NCI-H2107 treated with DMSO at 0.1 percent for 48 hours (cell line): ENCODE results near the gene NDE1.
"Not testable (repeated sequence)": the region's sequence is repeated elsewhere in the genome, so short reads cannot be mapped to it uniquely, and the experiment has no call there.

ENCODE experiments used
- DNase-seq: peaks from one replicate; lab custom pipeline; 2025; ENCODE audit not compliant: unreplicated experiment; lab: John Stamatoyannopoulos, UW

Gene NDE1

DNA sequence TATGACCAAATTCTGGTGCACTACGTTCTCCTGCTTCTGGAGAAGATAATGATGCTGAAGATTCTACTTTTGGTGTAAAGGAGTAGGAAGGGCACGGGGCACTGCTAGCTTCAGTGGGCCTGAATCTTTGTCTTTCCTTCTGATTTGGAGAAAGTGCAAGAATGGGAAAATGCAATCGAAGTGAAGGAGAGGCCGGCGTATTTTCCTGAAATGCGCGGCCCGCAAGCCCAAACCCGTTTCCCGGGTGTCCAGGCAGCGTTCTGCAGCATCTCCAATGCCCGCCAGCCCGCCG, 372 bp upstream of the NDE1 start:
- DNase-seq, result no peak

- DNase-seq, result no peak
Measured at GRCh38 chr16:15650698-15651171, 690 bp downstream of the NDE1 start.

GRCh38 chr16:15652293-15653001, 2.4 kb downstream of the NDE1 start:
- no peak for DNase-seq

DNA sequence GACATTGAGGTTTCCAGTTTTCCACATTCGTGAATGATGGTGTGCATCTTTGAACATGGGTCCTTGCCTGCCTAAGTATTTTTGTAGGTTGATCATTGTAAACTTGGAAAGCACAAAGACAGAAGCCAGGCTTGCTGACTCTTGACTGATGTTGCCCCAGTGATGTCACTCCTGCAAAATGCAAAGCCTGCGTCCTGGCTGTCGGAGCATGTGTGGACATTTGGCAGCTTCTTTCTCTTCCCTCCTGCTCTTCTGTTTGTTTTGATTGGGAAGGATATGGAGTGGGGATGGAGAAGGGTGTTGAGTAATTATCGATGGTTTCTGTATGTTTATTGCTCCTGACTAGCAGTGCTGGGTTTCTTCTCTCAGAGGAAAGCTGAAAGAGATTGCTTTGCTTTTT, 3.2 kb downstream of the NDE1 start:
- no peak for DNase-seq

GRCh38 chr16:15654591-15654990, 4.5 kb downstream of the NDE1 start:
- DNase-seq, result no peak

DNA sequence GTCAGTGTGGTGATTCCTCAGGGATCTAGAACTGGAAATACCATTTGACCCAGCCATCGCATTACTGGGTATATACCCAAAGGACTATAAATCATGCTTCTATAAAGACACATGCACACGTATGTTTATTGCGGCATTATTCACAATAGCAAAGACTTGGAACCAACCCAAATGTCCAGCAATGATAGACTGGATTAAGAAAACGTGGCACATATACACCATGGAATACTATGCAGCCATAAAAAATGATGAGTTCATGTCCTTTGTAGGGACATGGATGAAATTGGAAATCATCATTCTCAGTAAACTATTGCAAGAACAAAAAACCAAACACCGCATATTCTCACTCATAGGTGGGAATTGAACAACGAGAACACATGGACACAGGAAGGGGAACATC, 5.5 kb downstream of the NDE1 start:
- DNase-seq, result not testable (repeated sequence)

DNA sequence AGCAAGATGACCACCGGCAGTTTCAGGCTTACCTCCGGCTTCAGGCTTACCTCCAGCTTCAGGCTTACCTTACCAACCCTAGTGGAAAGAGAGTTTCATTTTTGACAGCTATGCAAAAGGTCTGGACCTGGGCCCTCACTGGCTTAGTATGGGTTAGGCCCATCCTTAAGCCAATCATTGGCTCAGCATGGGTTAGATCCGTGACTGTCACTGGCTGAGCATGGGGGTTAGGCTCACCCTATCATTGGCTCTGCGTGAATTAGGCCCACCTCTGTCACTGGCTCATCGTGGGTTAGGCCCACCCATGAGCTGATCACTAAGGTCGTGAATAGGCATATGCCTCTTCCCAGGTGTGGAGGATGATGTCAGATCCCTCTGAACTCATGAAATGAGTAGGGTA, 8.1 kb downstream of the NDE1 start:
- DNase-seq, result no peak

GRCh38 chr16:15658556-15658955, 8.5 kb downstream of the NDE1 start:
- no peak for DNase-seq

DNA sequence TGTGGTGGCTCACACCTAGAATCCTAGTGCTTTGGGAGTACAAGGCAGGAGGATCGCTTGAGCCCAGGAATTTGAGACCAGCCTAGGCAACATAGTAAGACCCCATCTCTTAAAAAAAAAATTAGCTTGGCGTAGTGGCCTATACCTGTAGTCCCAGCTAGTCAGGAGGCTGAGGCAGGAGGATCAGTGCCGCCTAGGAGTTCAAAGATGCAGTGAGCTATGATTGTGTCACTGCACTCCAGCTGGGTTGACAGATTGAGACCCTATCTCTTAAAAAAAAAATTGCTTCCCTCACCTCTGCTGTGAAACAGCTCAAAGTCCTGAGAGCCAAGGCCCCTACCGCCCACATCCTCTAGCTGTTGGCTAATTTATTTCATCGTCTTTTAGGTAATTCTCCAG, 10.2 kb downstream of the NDE1 start:
- DNase-seq, result no peak

DNA sequence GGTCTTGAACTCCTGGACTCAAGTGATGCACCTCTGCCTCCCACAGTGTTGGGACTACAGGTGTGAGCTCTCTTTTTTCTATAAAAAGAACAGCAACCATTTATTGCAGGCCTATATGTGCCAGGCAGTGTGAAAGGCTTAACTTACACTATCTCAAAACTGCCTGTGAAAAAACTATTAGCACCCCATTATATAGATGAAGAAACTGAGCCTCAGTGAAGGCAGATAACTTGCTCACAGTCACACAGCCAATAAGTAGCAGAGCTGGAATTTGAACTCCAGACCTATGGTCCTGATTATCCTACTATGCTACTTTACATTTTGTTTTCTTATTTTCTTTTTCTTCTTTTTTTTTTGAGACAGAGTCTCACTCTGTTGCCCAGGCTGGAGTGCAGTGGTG, 15.1 kb downstream of the NDE1 start:
- no peak for DNase-seq

- DNase-seq, result no peak
Measured at GRCh38 chr16:15667091-15667742, 17.2 kb downstream of the NDE1 start.

DNA sequence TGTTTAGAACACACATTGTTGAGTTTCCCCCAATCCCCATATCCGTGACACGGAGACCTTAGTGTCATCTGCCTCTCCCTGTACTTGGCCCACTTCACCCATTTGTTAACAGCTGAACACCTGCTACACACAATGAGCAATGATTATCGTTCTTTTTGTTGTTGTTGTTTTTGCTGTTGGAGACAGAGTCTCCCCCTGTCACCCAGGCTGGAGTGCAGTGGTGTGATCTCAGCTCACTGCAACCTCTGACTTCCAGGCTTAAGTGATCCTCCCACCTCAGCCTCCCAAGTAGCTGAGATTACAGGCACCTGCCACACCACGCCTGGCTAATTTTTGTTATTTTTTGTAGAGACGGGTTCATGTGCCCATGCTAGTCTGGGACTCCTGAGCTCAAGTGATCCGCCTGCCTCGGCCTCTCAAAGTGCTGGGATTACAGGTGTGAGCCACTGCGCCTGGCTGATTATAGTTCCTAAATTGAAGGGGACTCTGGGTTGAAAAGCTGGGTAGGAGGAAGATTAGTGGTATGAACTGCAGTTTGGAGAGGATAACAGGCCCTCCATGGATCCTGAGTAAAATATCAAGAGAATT, 21.6 kb downstream of the NDE1 start:
- peak; percentile 36 for DNase-seq

DNA sequence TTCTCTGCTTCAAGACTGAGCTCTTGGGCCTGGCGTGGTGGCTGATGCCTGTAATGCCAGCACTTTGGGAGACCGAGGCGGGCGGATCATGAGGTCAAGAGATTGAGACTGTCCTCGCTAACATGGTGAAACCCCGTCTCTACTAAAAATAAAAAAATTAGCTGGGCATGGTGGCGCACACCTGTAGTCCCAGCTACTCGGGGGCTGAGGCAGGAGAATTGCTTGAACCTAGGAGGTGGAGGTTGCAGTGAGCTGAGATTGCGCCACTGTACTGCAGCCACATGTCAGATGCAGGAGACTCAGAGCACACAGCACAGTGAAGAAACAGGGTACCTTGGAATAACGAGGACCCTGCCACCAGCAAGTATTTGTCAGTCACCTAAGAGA, 22.1 kb downstream of the NDE1 start:
- not testable (repeated sequence) for DNase-seq

DNA sequence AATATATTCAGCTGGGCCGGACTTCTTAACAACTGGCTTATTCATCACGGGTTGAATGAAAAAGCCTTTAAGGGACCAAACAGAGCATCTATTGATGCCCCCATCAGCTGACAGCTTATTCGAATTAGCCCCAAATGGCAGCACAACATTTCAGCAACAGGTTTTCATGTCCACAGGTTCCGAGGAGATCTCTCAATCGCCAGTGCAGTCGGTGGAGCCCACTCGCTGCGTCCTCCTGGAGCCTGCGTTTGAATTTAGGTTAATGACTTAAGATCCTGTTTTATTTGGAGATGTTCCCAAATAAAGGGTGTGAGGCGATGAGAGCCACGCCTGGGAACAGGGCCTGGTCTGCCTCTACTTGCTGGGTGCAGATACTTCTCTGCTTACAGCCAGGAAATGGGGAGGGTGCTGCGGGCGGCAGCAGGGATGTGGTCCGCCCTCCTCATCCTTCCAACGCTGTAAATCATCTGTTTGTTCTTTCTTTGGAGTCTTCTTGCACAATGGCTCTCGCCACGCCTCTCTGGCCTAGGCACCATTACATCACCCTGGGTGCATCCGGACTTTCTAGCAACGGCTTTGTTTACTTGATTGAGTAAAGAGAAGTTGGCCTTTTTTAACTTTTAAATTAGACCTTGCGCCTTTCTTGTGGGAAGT, 22.6 kb downstream of the NDE1 start:
- peak; percentile 90 for DNase-seq

GRCh38 chr16:15674571-15674970, 24.5 kb downstream of the NDE1 start:
- no peak for DNase-seq

GRCh38 chr16:15676506-15676905, 26.5 kb downstream of the NDE1 start:
- no peak for DNase-seq

DNA sequence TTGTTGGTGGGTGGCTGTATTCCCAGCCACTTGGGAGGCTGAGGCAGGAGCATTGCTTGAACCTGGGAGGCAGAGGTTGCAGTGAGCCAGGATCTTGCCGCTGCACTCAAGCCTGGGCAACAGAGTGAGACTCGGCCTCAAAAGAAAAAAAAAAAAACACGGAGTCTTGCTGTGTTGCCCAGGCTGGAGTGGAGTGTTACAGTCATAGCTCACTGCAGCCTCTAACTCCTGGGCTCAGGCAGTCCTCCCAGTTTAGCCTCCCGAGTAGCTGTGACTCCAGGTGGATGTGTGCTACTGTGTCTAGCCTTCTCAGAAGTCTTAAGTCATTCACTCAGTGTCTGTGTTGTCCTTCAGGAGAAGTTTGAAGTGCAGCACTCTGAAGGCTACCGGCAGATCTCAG, 27.4 kb downstream of the NDE1 start:
- no peak for DNase-seq

GRCh38 chr16:15682105-15682570, 32.1 kb downstream of the NDE1 start:
- no peak for DNase-seq

DNA sequence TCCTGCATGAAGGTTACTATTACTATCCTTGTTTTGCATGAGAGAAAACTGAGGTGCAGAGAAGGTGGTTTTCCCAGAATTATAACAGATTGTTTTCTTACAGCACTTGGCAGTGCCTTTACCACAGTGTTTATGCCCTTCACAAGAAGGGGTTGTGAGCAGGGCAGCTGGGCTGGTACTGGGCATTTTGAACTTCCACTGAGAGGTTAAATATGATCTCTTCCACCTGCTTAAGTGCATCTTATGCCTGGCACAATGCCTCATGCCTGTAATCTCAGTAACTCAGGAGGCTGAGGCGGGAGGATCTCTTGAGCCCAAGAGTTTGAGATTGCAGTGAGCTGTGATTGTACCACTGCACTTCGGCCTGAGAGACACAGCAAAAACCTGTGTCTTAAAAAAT, 36.2 kb downstream of the NDE1 start:
- DNase-seq, result no peak

GRCh38 chr16:15689290-15689689, 39.2 kb downstream of the NDE1 start:
- DNase-seq, result no peak

- no peak for DNase-seq
Measured at GRCh38 chr16:15690296-15690695, 40.3 kb downstream of the NDE1 start.

- DNase-seq, result no peak
Measured at GRCh38 chr16:15691046-15691445, 41.0 kb downstream of the NDE1 start.
